Measurements from ENCODE around the gene ANKS1A.

DNA sequence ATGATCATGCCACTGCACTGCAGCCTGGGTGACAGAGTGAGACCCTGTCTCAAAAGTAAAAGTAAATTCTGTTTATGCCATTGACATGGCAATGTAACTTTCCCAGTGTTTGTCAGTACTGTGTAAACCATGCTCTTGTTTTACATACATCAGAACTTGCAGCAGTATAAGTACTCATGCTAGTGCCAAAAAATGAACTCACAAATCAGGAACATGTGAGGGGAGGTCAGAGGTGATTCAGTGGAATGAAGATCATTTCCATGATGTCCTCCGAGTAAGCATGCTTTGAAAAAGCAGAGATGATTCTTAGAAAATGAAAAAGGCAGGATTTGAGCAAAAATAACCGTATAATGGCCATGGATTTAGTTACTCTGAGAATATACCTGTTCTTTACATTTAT, 81.9 kb downstream of the ANKS1A start:
- TF ChIP-seq CEBPB (IDR thresholded peaks at IDR 0.05) (no peak), MAX (IDR thresholded peaks at IDR 0.05) (no peak), REST (IDR thresholded peaks at IDR 0.05; ENCODE audit: low read depth) (no peak), EP300 (IDR thresholded peaks at IDR 0.05; ENCODE audit: borderline replicate concordance) (no peak), NFIC (IDR thresholded peaks at IDR 0.05) (no peak), TCF12 (IDR thresholded peaks at IDR 0.05; ENCODE audit: low read depth) (no peak), YY1 (IDR thresholded peaks at IDR 0.05; ENCODE audit: low read depth) (no peak), EGR1 (IDR thresholded peaks at IDR 0.05) (no peak), RAD21 (IDR thresholded peaks at IDR 0.05; ENCODE audit: low read depth) (no peak), CREB1 (IDR thresholded peaks at IDR 0.05; ENCODE audit: low read depth) (no peak), TAF1 (IDR thresholded peaks at IDR 0.05; ENCODE audit: low read depth) (no peak)
